NCI-H226 (cell line): Measurements from ENCODE around the gene AVEN.
A peak's percentile ranks its signal among the peaks of the same experiment; 100 is the strongest.

Source experiments
- DNase-seq: peaks from one replicate; pipeline ENCODE4 v3.0.0-alpha.2; 2015

Gene AVEN

DNA sequence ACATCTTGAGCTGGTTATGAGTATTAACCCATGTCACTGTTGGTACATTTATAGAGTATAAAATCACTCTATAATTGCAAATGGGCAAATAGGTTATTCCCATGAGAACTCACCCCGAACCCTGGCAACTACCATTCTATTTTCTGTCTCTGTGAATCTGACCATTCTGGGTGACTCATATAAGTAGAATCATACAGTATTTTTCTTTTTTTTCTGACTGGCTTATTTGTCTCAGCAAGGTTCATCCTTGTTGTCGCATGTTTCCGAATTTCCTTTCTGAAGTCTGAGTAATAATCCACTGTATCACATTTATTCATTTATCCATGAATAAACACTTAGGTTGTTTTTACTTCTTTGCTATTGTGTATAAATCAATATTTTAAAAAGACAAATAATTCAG, 130.6 kb downstream of the AVEN start:
- DNase-seq, result peak; percentile 3

DNA sequence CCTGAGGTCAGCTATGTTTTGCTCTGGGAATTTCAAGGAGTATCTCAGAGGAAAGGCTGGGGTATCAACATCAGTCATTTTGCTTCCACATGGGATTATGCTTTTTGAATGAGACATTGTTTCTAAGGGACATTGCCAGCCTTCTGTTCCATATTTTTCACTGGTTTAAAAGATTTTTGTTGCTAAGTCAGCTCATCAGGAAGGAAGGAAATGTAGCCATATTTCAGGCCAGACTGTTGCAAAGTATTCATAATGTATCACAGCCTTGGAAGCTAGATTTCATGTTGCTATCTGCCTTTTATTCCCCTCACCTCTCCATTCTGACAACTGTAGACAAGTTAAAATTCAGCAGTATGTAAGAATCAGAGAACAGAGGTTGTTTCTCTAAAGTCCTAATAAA, 131.7 kb downstream of the AVEN start:
- no peak for DNase-seq

DNA sequence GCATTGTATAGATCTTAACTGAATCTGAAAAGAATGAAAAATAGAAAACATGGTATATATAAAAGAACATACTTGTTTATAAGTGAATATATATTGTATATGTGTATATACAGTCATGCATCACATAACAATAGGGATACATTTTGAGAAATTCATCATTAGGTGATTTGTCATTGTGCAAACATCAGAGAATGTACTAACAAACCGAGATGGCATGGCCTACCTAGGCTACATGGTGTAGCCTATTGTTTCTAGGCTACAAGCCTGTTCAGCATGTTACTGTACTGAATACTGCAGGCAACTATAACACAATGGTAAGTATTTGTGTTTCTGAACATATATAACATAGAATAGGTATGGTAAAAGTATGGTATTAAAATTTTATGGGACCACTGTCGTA, 135.3 kb downstream of the AVEN start:
- DNase-seq, result no peak

DNA sequence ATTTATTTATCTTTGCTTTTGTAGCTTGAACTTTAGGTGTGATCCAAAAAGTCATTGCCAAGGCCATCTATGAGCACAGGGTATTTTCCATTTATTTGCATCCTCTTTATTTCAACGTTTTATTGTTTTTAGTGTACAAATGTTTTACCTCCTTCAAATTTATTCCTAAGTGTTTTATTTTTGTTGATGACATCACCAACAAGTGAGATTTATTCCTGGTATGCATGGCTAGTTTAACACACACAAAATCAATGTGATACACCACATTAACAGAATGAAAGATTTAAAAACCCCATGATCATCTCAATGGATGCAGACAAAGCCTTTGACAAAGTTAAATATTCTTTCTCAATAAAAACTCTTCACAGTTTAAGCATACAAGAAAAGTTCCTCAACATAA, 137.0 kb downstream of the AVEN start:
- no peak for DNase-seq

DNA sequence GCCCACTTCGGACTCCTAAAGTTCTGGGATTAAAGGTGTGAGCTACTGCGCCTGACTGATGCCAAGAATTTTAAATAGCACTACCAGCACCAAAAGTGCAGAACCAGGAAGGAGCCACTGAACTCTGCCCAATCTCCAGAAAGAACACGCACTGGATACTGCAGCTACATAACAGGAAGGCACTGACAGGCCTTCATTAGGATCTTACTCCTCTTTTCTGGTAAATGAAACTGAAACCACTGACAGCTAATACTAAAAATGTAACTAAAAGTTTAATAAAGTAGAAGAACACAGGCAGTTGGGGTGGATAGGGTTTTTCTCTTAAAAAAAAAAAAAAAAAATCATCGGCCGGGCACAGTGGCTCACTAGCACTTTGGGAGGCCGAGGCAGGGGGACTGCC, 144.8 kb downstream of the AVEN start:
- DNase-seq, result no peak

DNA sequence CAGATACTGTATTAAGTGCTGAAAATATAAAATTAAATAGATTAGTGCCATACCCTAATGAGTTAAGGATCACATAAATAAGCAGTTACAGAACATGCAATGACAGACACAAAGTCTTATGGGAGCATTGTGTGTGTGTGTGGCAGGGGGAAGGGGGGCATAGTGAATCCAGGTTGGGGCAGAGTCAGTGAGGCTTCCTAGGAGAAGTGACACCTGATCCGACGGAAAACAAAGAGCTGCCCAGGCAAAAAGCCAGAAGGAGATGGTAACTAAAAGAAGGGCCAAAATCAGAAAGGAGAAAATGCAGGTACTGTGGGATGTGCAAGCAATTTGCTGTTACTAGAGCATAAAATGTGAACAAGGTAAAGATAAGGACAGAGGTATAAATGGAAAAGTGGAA, 150.8 kb downstream of the AVEN start:
- DNase-seq, result no peak

DNA sequence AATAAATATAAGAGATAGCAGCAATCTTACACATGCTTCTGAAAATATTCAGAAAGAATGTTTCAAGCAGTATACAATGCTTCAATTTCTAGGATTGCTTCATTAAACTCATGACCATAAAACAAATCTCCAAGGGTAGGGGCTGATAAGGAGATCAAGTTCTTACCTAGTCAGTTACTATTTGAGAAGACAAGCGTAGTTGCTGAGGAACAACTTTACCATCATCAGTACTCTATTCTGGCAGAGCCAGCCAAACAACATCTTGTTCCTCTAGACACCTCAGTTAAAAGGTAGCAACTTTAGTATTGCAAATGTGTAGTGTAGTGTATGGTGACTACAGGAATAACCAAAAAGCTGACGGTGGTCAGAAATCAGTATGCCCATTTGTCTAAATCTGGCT, 156.1 kb downstream of the AVEN start:
- DNase-seq, result no peak

DNA sequence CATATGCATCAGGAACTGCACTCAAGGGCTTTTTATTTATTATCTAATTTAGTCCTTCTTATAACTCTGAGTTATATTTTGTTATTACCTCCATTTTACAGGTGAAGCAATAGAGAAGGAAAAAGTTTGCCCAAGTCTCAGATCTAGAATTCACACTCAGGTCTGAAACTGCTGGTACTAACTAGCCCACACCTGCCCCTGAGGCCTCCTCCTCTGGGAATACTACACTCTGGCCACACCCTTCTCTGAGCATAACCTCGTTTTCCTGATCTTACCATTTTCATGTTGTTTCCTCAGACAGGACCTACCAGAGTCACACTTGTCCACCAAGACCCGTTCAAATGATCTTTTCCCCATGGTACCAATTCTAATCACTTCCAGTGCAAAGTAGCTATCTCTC, 164.8 kb downstream of the AVEN start:
- no peak for DNase-seq

DNA sequence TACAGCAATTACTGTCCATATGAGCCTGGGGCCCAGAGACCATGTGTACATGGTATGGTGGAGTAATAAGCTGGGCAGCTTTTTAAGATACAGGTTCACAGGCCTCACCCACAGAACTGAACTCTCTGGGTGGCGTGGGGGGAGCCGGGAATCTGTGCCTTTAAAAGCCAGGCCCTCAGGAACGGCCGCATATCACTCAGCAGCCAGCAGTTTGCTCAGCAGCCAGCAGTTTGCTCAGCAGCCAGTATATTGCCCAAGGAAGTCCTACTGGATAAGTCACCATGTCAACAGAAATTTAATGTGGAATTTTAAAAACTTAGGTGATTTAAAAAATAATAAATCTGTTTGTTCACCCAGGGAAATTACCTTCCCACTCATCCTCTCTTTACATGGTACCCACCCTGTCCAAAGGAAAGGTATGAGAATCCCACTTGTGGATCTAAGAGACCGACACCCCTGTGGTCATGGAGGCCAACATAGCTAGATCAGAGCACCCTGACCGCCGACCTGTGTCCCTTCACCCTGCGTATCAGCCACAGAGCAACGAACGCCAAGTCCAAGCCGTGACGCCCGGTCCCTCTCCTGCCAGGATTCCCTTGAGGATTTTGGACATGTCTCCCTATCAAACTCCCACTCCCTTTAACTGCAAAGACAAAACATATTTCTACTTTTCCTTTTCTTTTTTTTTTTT, 166.4 kb downstream of the AVEN start:
- no peak for DNase-seq

DNA sequence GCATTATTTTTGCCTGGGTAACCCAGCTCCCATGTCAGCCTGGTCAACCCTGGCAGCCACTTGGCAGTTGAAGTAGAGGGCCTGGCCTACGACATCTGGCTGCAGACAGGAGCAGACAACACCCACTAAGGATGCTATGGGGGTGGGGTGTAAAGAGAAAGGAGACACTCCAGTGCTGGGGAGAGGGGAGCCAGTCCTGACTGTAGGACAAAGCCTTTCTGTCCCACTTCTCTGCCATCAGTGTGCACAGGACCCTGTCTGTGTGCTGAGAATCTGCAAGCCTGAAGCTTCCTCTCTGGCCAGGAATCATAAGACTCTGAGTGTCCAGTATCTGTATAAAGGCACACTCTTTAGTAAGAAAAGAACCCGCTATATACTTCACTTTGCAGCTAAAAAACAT, 167.0 kb downstream of the AVEN start:
- DNase-seq, result no peak

DNA sequence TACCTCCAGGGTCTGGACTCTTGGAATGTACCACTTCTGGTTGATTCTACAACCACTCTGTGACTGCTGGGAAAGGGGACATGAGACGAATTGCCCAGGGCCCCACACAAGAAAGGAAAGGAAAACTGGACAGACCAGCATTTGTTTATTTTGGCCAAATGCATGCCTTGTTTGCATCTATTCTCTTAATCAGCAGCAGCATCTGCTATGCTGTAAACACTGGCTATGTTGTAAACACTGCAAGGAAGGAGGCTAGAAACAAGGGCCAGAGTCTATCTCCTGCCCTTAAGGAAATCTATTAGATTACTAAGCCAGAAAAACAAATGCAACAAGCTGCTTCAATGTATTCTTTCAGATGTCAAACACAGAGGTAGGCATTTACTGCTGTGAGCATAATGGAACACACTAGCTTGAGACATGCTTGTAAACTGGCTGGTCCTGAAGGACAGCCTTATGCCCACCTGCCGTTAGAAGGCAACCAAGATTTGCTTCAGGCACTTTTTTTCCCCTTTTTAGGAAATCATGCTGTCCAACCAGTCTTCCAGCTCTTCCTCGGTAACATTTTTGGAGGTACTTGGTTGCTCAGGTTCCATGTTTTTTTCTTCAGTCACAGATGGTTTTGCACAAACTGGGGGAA, 172.8 kb downstream of the AVEN start:
- DNase-seq, result no peak

DNA sequence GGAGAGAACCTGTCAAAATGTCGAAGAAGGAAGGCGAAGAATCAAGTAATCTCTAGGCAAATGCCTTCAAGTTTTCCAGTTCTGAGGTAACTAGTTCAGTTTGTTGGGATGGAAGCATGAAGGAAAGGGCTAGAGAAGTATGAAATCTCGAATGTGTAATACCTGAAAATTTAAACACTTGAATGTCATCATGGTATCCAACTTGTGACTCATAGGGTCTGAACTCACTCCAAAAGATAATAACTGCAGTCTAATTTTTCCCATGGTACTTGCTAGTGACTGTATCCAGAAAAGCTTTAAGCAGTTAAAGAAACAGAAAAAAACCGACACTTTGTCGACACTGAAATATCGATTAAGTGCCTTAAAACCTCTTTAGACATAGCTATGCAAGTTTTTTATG, 173.6 kb downstream of the AVEN start:
- peak; percentile 61 for DNase-seq

DNA sequence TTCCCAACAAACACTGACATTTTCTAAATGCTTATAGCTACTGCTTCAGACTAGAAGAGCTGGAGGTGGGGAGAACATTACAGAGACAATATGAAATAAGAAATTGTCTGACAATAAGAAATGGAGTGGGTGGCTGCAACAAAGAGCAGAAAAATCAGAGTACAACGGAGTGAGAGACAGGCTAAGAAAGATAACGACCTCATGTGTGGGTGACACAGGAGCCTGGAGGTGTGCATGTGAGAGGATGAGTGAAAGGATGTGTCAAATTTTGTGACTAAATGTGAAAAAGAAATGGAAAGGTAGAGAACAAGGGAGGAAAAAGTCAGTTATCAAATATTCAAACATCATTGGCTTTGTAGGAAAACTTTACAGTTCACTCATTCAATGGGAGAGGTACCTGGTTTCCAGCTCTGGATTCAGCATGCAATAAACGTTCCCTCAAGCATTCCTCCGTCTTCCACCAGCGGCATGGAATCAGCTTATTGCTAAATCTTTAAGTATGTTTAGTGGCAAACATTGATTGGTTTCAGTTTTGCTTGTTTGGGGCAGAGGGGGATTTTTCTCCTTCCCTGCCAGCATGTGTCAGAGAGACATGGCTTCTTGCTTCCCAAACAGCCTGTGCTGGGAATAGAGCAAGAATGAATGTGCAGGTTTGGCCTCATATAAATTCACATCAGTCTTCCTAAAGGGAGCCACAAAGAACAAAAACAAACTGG, 174.5 kb downstream of the AVEN start:
- DNase-seq, result no peak

DNA sequence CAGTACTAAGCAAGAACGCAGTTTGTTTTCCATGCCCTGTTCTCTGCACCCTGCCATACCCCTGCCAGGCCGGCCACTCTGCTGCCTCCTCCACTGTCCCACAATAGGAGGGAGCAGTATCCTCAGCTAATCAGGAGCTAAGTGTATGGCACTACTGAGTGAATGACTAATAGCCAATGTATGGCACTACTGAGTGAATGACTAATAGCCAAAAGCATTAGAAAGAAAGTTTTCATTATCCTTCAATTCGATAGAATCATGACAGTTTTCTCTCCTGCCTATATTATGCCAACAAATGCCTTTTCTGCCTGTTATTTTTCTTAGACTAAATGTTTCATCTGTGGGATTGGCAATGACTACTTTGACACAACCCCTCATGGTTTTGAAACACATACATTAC, 178.2 kb downstream of the AVEN start:
- peak; percentile 52 for DNase-seq

DNA sequence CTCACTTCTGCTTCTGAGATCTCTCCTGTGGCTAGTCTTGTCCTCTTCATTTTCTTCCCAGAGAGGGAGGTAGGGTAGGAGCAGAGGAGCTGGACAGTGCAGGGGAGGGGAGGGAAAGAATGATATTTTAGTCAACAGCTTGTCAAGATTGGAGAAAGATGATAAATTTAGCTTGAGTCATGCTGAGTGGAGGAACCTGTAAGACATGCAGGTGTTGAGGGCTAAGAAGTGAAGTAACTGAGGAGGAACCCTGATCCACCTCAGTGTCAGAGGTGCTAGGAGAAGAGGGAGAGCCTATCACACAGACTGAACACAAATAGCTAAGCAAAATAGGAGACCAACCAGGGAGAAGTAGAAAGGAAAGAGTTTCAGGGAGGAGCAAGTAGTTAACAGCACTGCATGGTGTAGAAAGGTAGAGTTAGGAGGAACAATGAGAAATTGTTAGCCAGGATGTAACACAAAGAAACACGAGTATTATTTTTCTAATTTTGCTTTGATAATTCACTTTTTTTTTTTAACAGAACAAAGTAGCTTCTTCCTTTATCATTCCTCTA, 178.9 kb downstream of the AVEN start:
- DNase-seq, result peak; percentile 18

DNA sequence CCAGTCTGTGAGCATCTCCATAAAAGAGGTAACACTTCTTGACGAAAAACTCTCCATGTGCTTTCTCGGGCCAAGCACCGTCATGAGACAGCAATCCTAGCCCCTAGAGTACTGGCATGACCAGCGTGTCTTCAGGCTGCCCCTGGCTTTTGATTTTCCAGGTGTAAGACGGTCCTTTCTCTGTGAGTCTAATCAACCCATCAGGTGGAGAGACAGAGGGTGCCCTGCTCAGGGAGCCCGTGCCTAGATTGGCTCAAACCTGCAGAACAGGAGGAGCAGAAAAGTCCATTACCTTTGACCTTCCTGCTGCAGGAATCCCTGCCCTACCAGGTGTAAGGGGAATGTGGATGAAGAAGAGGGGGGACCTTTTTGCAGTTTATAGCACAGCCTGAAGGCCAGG, 180.2 kb downstream of the AVEN start:
- DNase-seq, result no peak

DNA sequence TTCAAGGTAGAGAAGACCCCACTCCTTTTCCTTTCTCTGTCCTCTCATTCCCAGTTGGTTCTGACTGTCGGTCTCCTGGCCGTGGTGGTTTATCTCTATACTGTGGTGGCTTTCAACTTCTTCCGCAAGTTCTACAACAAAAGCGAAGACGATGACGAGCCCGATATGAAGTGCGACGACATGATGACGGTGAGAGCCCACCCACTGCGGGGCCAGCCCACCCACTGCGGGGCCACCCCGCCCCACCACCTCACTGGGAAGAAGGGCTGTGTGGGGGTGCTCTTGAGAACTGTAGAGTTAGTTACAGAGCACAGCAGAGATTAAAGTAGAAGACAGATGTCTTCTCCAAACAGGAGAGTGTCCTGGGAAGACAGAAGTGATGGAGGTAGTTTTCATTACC, 181.3 kb downstream of the AVEN start:
- no peak for DNase-seq

DNA sequence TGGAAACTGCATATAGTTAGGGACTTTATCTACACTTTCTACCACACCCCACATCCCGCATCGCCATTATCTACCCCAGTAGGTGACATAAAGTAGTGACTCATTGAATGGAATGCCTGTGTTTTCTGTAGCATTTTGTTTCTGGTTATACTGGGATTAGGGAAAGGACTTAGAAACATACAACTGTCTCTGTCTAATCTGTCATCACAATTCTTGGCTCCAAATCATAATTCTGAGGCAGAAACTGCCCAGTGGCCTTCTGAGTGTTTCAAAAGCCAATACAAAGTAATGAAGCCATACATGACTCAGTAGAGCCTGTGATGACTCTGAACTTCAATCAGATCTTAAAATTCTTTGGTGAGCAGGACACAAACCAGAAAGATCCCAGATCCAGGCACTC, 186.4 kb downstream of the AVEN start:
- DNase-seq, result peak; percentile 48

DNA sequence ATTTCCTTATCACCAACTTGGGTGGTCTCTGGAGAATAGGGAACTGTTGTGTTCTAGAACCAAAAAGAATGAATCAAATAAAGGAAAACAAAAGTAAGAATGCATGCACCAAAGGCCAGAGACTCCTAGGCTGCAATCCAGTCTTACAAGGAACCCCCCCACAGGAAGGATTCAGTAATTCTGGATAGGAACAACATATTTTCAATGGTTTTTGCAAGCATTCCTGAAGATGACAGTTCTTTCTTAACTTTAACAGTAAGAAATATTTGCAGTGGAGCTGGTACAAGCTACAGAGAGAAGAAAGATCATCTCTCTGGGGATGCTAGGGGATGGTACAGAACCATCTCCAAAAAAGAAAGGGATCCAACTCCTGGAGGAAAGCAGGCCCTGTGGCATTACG, 186.9 kb downstream of the AVEN start:
- DNase-seq, result peak; percentile 35

DNA sequence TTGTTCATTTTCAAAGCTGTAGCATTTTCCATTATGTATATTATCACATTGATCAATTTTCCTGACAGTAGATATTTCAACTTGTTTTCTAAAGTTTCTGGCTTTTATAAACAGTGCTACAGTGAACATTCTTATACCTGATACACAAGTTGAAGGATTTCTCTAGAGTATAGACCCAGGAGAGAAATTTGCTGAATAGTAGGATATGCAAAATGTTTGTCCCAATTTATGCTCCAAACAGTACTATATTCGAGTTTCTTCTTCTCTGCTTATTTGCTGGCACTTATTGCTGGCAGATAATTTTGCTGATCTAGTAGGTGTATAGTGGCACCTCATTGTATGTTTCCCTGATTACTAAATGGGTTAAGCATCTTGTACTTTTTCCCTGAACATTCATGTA, 187.9 kb downstream of the AVEN start:
- DNase-seq, result no peak

DNA sequence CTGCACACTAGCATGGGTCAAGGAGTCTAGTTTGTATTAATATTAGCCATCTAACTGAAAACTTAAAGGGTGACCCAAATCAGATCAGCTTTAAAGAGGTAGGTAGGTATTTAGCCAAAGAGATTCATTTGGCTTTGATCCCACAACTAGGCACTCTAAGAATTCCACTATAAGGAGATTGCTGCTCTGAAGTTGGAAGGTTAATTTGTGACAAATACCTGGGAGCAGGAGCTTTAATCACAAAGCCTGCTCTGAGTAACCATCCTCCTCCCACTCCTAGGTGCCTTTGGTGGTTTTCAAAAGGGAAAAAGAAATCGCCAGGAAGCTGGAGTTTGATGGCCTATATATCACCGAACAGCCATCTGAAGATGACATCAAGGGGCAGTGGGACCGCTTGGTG, 191.0 kb downstream of the AVEN start:
- no peak for DNase-seq

DNA sequence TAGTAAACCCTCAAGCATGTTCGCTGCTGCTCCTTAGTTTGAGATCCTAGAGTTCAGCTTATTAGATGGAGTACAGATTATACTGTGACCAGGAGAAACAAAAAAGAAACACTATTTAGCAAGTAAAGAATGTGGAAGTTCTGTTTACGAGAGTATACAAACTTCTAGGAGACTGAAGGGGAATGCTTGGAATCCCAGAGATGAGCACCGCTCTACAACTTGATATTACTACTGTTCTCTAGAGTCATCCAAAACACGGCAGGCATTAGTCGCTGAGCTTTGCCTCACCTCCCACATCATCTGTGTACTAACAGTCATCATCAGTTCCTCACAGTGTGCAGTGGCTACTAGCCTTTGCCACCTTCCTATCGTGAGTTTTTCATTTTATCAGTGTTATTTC, 192.1 kb downstream of the AVEN start:
- no peak for DNase-seq

DNA sequence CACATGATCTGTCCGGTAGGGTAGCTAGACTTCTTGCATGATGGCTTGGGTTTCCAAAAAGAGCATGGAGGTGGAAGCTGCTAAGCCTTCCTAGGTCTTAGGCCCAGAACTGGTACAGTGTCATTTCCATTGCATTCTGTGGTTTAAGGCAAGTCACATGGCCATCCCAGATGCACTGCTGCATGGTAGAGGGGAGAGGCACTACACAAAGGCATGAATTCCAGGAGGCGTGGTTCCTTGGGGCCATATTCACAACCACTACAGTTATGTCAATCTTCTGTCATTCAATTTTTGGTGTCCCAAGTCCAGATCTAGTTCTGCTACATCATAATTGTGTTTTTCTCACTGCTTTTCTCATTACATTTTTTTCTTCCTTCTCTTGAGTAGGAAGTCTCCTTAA, 192.9 kb downstream of the AVEN start:
- DNase-seq, result no peak

DNA sequence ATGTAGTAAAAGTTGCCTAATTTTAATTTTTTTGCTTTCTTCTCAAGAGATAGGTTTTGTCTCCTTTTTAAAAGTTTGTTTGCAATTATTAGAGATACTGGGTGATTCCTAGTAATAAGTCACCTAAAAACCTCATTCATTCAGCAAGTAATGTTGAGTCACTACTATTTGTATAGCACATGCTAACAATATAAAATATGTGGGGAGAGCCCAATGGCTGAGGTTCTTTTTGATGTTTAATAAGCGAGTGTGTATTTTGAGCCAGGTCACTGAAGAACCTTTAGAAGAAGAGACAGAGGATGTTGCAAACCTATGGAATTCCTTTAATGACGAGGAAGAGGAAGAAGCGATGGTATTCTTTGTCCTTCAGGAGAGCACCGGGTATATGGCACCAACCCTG, 194.4 kb downstream of the AVEN start:
- no peak for DNase-seq
